Stimulated activated CD8-positive, alpha-beta memory T cell treated with anti-CD3 and anti-CD28 coated beads, Interleukin-15, amount 100 ng/mL, for 1 hour (primary cell): ENCODE results near the gene PBX1.

ENCODE experiments used
- DNase-seq: peaks from one replicate; pipeline ENCODE4 v3.0.0-alpha.2; 2020; ENCODE audit warnings: low read depth

PBX1 gene

GRCh38 chr1:164759979-164760469 is 201.0 kb downstream of the PBX1 start:
- no peak for DNase-seq

DNA sequence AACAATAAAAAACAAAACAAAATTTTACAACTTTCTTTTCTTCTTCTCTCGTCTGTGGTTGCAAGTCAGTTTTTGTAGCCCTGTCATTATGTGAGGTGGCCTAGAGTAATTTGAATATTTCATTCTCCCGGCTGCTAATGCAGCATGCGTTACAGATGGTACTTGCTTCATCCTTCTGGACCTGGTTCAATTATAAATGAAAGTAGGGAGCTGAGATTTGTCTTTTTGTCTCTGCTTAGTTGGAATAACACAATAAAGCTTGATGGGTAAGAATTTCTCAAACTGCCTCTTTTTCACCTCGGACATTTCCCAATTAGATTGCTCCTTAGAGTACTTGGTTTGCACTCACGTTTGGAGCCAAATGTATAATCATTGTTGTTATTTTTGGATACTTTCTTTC is 201.6 kb downstream of the PBX1 start:
- no peak for DNase-seq

- no peak for DNase-seq
Observed at GRCh38 chr1:164761009-164761408, 202.0 kb downstream of the PBX1 start.

DNA sequence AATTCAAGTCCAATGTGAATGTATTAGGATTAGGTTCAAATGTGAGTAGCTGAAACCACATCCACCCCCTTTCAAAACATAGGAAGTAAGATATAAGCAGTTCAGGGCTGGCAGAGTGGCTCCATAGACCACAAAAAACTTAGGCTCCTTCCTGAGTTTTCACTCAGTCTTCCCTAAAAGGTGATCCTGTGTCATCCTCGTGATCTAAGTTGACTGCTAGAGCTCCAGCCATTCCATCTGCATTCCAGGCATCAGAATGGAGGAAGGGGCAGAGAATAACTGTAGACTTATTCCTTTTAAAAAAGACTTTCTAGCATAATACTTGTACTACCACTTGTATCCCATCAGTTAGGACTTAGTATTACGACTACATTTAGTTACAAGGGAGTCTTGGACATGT is 204.1 kb downstream of the PBX1 start:
- no peak for DNase-seq

DNA sequence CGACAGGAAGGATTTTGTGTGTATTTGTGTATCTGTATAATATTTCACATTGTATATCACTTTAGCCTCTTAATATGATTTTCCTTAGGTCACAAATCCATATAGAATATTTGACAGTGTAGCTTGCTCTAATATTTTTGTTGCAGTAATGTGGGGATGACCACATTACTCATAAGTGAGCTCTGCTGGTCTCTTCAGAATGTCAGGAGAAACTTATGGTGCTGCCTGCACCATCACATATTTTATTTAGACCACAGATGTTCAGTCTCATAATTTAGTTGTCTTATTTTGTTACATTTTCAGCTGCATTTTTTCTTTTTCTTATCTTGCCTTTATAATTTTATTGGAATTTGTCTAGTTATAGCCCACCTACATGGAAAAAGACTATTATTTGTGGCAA is 205.3 kb downstream of the PBX1 start:
- DNase-seq = no peak

- no peak for DNase-seq
Observed at GRCh38 chr1:164765557-164765956, 206.6 kb downstream of the PBX1 start.

GRCh38 chr1:164765992-164766720 is 207.2 kb downstream of the PBX1 start:
- DNase-seq = no peak

DNA sequence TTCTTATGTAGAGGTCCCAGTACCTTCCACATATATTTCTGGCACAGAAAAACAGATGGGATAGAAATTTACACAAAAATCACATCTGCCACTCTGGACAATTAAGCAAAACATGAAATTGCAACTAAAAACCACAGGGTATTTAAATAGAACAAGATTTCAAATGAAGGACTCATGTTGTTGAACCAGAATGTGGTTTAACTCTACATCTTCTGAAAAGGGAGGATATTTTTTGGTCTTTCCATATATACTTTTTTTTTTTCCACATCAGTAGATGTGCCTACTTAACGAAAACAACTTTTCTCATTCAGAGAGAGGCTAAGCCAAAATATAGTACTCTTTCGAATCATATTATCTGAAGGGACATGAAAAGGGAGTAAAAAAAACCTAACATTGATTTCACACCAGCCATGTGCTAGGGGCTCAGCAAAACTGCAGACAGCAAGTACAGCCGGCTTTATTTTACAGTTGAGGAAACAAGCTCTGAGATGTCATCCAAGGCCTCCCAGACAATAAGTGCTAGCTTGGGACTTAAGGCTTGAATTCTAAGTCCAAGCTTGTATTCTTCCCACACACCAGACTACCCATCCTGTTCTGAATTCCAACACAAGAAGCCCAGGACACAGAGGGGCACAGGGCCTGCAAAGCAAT is 208.9 kb downstream of the PBX1 start:
- no peak for DNase-seq

GRCh38 chr1:164768619-164769018 is 209.6 kb downstream of the PBX1 start:
- DNase-seq = no peak

DNA sequence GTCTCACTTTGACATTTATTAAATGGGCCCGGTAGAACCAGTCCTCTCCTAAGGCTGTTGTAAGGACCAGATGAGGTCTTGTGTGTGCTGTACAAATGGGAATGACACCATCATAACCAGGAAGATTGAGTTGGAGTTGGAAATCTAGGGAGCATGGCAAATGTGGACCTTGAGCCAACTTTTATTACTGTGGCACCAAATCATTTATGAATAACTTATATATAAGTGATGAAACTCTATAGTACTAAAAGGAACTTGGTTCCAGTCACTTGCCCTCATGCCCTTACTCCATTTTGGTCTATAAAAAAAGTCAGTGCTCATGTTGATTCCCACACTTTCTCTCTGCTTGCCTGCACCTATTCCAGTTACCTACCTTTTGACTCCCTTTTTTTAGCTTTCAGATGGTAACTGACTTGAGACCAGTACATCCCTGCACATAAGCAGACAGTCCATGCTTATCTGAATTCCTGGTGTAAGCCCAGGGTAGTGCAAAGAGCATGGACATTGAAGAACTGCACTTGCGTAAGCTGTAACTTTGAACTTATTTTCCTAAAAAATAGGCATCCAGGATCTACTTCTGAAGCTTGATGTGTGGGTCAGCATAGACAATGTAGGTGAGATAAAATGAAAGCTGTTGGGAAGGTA is 210.6 kb downstream of the PBX1 start:
- no peak for DNase-seq

GRCh38 chr1:164770131-164770529 is 211.1 kb downstream of the PBX1 start:
- no peak for DNase-seq

GRCh38 chr1:164771041-164771618 is 212.1 kb downstream of the PBX1 start:
- DNase-seq = no peak

GRCh38 chr1:164771619-164772361 is 212.8 kb downstream of the PBX1 start:
- DNase-seq = no peak

DNA sequence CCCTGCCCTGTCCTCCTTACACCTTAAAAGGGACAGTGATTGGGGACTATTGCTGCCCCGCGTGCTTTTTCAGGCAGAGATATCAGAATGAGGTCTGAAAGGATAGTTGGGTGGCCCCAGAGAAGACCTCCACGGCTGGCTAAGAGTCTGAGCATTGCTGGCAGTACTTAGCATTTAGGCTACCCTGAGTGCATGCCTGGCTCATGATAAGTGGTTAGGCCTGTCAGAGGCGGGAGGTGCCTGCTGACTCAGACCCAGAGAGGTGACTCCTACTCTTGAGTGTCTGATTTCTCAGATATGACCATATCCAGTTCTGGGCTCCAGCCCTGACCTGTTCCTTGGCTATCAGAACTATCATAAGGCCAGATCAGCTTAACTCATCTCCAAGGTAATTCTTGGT is 213.7 kb downstream of the PBX1 start:
- DNase-seq = no peak

- no peak for DNase-seq
Observed at GRCh38 chr1:164773102-164773501, 214.1 kb downstream of the PBX1 start.

GRCh38 chr1:164774413-164774812 is 215.4 kb downstream of the PBX1 start:
- no peak for DNase-seq

DNA sequence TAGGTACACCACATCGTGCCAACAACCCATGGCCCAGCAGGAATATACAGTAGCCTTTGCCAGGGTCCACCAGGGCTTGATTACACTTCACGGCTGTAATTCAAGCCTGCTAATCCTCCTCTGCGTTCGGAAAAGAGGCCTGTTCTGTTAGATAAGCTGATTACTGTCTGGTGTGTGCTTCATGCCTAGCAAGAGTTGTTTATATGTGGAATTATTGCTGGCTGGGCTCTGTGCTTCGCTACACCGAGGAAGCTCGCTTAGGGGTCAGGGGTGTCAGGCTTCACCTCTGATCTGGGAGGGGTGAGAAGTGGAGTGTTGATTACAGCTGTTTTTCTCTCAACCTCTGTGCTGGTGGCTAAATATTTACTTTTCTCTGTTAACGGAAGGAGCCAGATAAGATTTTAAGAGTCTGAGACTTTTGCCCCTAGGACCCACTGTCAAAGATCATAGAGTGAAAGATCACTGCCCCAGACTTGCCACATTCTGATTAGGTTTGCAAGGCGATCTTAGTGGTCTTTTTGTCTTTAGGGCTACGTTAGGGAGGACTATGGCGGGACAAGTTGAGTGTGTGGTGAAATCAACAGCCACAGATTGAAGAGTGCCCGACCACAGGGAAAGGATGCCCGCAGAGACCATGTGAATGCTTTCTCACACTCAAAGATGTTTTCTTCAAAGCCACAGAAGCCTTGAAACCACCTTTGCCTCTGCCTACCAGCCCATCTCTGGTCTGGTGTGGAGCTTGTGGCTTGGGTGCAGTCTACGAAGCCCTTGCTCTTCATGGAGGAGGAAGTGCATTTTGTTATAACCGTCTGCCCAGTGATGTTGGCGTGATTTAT is 216.1 kb downstream of the PBX1 start:
- no peak for DNase-seq

DNA sequence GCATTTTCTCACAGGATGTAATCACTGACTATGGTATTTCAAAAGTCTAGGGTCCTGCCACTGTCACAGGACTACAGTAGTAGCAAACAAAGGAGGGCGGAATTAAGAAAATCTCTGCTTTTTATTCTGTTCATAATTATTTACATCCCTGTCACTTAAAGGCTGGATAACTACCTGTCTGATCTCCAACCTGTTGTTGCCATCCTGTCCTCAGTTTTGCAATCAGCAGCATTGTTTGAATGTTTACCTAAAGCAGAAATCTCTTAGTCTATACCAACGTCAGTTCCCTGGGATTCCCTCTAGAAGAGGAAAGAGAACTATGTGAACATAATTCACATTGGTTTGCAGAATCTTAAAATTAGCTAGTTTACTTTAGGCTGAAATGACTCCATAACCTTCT is 218.5 kb downstream of the PBX1 start:
- no peak for DNase-seq

DNA sequence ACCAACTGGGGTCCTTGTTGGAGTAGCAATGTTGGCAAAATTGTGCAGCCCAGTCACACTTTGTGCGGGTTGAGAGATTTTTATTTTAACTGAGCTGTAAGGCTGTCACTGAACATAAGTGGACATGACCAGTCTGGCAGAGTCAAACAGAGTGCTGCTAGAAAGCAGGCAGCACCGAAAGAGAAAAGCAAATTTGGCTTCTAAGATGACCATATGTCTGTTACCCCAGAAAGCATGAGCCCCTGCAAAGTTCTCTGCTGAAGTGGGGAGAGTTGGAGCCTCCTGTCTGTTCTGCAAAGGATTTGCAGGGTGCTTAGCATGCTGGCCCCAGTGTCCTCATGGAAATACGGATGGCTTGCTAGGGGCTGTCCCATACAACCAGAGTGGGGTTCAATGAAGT is 220.4 kb downstream of the PBX1 start:
- DNase-seq = no peak

GRCh38 chr1:164780111-164780812 is 221.3 kb downstream of the PBX1 start:
- DNase-seq = no peak

GRCh38 chr1:164780863-164781262 is 221.9 kb downstream of the PBX1 start:
- DNase-seq = no peak
